Parathyroid adenoma (tissue), 2 donors: ENCODE results near the gene NSUN2.

Experiments used
- H2AFZ ChIP-seq: fragments of 300-600 bp; sonication (generic); one replicate; pipeline ENCODE4 v1.7.0; 2017; ENCODE audit warnings: antibody characterized with exemption, mild to moderate bottlenecking
- H3K27ac ChIP-seq: fragments of 300-600 bp; sonication (generic); one replicate; pipeline ENCODE4 v1.7.0; 2017
- H3K27me3 ChIP-seq: fragments of 300-600 bp; sonication (generic); one replicate; pipeline ENCODE4 v1.7.0; 2017; ENCODE audit warnings: low read length; ENCODE audit not compliant: control insufficient read depth, insufficient read depth
- H3K36me3 ChIP-seq: fragments of 300-600 bp; sonication (generic); one replicate; pipeline ENCODE4 v1.7.0; 2017; ENCODE audit warnings: low read length; ENCODE audit not compliant: control insufficient read depth, insufficient read depth
- H3K4me1 ChIP-seq: fragments of 300-600 bp; sonication (generic); one replicate; pipeline ENCODE4 v1.7.0; 2017; ENCODE audit warnings: control low read depth
- H3K4me2 ChIP-seq: fragments of 300-600 bp; sonication (generic); one replicate; pipeline ENCODE4 v1.7.0; 2017; ENCODE audit warnings: low read length
- H3K4me3 ChIP-seq: fragments of 300-600 bp; sonication (generic); one replicate; pipeline ENCODE4 v1.7.0; 2017; ENCODE audit warnings: low read depth, low read length
- H3K79me2 ChIP-seq: fragments of 300-600 bp; sonication (generic); one replicate; pipeline ENCODE4 v1.7.0; 2017; ENCODE audit warnings: control low read depth
- H3K9ac ChIP-seq: fragments of 300-600 bp; sonication (generic); one replicate; pipeline ENCODE4 v1.7.0; 2017; ENCODE audit warnings: mild to moderate bottlenecking
- H3K9me3 ChIP-seq: fragments of 300-600 bp; sonication (generic); one replicate; pipeline ENCODE4 v1.7.0; 2017; ENCODE audit warnings: low read length; ENCODE audit not compliant: control insufficient read depth
- TF ChIP-seq, protein P1 (sequence below): fragments of 300-600 bp; sonication (generic); IDR thresholded peaks from one replicate; pipeline ENCODE4 v1.7.0; 2017; ENCODE audit warnings: antibody characterized with exemption, mild to moderate bottlenecking
- donor health status: primary hyperparathyroidism.

Gene NSUN2

DNA sequence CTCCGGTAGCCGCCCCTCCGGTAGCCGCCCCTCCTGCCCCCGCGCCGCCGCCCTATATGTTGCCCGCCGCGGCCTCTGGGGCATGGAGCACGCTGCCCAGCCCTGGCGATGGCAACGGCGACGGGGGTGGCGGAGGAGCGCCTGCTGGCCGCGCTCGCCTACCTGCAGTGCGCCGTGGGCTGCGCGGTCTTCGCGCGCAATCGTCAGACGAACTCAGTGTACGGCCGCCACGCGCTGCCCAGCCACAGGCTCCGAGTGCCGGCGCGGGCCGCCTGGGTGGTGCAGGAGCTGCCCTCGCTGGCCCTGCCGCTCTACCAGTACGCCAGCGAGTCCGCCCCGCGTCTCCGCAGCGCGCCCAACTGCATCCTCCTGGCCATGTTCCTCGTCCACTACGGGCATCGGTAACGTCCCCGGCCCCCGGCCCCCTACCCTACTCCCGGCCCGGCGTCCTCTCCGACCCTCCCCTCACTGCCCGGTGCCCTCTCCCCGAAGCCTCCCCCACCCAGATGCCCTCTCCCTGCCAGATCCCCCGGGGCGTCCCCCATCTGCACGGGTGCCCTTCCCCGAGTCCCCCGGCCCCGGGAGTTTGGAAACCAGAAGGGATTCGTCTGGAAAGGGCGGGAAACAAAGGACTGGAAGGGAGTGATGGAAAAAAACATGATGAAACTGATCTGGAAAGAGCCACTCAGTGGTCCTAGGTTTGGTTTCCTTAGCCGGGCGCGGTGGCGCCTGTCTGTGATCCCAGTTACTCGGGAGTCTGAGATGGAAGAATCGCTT is 813 bp upstream of the NSUN2 start:
- H3K9ac ChIP-seq = peak overlapping the region; percentile 81
- H3K79me2 ChIP-seq = peaks cover 31% of the 10 kb centered on the region
- H3K9me3 ChIP-seq = no peaks in the 10 kb centered on the region
- H3K4me3 ChIP-seq = peak overlapping the region; percentile 74
- TF ChIP-seq, protein P1, sequence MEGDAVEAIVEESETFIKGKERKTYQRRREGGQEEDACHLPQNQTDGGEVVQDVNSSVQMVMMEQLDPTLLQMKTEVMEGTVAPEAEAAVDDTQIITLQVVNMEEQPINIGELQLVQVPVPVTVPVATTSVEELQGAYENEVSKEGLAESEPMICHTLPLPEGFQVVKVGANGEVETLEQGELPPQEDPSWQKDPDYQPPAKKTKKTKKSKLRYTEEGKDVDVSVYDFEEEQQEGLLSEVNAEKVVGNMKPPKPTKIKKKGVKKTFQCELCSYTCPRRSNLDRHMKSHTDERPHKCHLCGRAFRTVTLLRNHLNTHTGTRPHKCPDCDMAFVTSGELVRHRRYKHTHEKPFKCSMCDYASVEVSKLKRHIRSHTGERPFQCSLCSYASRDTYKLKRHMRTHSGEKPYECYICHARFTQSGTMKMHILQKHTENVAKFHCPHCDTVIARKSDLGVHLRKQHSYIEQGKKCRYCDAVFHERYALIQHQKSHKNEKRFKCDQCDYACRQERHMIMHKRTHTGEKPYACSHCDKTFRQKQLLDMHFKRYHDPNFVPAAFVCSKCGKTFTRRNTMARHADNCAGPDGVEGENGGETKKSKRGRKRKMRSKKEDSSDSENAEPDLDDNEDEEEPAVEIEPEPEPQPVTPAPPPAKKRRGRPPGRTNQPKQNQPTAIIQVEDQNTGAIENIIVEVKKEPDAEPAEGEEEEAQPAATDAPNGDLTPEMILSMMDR = no peak
- H3K36me3 ChIP-seq = no peaks in the 10 kb centered on the region
- peak overlapping the region; percentile 99 for H3K27ac ChIP-seq
- peak overlapping the region; percentile 96 for H2AFZ ChIP-seq
- peak overlapping the region; percentile 65 for H3K4me2 ChIP-seq
- H3K4me1 ChIP-seq = peaks cover 2% of the 10 kb centered on the region
- H3K27me3 ChIP-seq = no peaks in the 10 kb centered on the region

DNA sequence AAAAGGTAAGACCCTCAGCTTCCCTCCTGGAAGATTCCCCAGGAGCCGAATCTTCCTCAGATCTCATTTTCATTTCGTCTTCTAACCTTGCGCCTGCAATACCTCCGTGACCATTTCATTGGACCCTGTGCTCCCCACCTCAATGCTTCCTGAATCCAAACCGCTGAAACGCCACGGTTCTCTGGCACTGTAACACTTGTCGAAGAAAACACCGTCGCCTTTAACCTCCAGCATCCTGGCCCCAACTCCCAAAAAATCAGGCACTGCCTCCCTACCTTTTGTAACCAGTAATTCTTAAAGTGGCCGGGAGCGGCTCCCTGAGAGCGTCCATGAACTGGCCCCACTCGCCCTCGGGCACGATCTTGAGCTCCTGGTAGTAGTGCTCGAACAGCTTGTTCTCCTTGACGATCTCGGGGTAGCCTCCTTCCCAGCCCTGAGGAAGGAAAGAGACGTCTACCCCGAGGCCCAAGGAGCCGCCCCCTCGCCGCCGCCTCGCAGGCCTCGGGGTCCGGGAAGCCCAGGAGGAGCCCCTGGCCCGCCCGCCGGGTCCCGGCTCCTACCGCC is 438 bp downstream of the NSUN2 start:
- peak overlapping the region; percentile 96 for H2AFZ ChIP-seq
- H3K27ac ChIP-seq = peak overlapping the region; percentile 99
- no peaks in the 10 kb centered on the region for H3K9me3 ChIP-seq
- TF ChIP-seq, protein P1 = no peak
- H3K4me1 ChIP-seq = peaks cover 2% of the 10 kb centered on the region
- H3K27me3 ChIP-seq = no peaks in the 10 kb centered on the region
- peak overlapping the region; percentile 65 for H3K4me2 ChIP-seq
- H3K9ac ChIP-seq = peak overlapping the region; percentile 81
- peaks cover 36% of the 10 kb centered on the region for H3K79me2 ChIP-seq
- H3K4me3 ChIP-seq = peak overlapping the region; percentile 74
- no peaks in the 10 kb centered on the region for H3K36me3 ChIP-seq

DNA sequence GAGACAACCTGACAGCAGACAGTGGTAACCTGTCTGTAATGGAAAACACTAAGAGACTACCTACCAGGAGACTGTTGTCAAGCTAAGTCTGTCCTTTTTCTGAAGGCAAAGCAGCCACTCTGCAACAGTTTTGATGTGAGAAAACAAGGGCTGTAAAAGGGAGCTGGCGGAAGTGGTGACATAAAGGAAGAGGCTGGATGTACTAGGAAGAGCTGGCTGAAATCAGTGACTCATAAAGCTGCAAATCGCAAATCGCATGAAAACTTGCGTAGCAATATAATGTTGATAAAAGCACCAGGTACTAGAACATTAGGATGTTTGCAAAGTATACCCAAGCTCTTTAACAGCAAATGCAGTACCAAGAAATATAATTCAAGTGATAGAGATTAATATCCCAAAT is 1.4 kb downstream of the NSUN2 start:
- Histone ChIP-seq H3K27me3 (no peaks in the 10 kb centered on the region), H3K9me3 (no peaks in the 10 kb centered on the region), H3K36me3 (no peaks in the 10 kb centered on the region), H3K9ac (no peak overlapping the region), H3K4me2 (no peak overlapping the region), H3K27ac (no peak overlapping the region), H3K79me2 (peaks cover 36% of the 10 kb centered on the region), H2AFZ (no peak overlapping the region), H3K4me3 (no peak overlapping the region), H3K4me1 (peaks cover 2% of the 10 kb centered on the region)
- TF ChIP-seq, protein P1 = no peak

DNA sequence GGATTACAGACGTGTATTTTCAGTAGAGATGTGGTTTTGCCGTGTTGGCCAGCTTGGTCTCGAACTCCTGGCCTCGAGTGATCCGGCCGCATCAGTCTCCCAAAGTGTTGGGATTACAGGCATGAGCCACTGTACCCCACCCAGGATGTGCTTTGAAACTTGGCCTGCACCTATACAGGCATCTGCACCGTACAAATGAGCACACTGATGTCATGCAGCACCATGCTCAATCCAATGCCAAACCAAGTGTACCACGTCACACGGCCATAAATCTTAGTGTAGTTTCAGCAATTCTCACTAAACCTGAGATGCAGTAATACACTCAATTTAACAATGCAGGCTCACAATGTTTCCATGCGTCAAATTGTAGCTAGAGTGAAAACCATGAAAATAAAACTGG is 6.3 kb downstream of the NSUN2 start:
- Histone ChIP-seq H3K9me3 (no peaks in the 10 kb centered on the region), H2AFZ (no peak overlapping the region), H3K4me3 (no peak overlapping the region), H3K4me1 (no peaks in the 10 kb centered on the region), H3K4me2 (no peak overlapping the region), H3K79me2 (peaks cover 41% of the 10 kb centered on the region), H3K9ac (no peak overlapping the region), H3K27ac (no peak overlapping the region), H3K27me3 (no peaks in the 10 kb centered on the region), H3K36me3 (no peaks in the 10 kb centered on the region)
- TF ChIP-seq, protein P1 = no peak

DNA sequence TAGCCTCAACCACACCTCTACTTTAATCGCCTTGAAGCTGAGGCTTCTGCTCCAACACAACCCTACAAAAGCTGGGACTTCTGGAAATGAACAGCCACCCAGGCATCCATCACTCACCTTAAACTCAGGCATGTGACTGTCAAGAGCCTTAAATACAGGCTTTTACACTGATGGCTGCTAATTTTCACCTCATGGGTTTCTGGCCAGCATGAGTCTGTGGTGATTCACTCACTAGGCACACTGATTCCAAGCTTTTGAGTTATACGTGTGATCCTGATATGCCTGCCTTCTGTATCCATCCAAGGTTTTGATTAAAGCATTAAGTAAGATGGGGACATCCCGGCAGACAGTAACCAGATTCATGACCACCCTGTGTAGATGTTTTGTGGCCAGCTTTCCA is 8.9 kb downstream of the NSUN2 start:
- H3K4me2 ChIP-seq = no peak overlapping the region
- H2AFZ ChIP-seq = no peak overlapping the region
- no peaks in the 10 kb centered on the region for H3K36me3 ChIP-seq
- peaks cover 33% of the 10 kb centered on the region for H3K79me2 ChIP-seq
- no peak overlapping the region for H3K9ac ChIP-seq
- no peaks in the 10 kb centered on the region for H3K27me3 ChIP-seq
- TF ChIP-seq, protein P1 = no peak
- no peak overlapping the region for H3K27ac ChIP-seq
- H3K4me1 ChIP-seq = no peaks in the 10 kb centered on the region
- no peak overlapping the region for H3K4me3 ChIP-seq
- H3K9me3 ChIP-seq = no peaks in the 10 kb centered on the region
